VCaP (cell line): ENCODE data around the gene PAPPA.

Experiments
- H3K27ac ChIP-seq: fragments of 450-650 bp; 2 replicates; pipeline ENCODE4 v1.5.1; 2017
- CTCF ChIP-seq: fragments of 450-650 bp; conservative IDR thresholded peaks from 2 replicates; pipeline ENCODE4 v1.5.1; 2017; ENCODE audit warnings: mild to moderate bottlenecking, moderate library complexity

PAPPA gene

GRCh38 chr9:116133163-116133562 lies 20.4 kb upstream of the PAPPA start:
- H3K27ac ChIP-seq: no peak overlapping the region
- no peak for TF ChIP-seq CTCF

DNA sequence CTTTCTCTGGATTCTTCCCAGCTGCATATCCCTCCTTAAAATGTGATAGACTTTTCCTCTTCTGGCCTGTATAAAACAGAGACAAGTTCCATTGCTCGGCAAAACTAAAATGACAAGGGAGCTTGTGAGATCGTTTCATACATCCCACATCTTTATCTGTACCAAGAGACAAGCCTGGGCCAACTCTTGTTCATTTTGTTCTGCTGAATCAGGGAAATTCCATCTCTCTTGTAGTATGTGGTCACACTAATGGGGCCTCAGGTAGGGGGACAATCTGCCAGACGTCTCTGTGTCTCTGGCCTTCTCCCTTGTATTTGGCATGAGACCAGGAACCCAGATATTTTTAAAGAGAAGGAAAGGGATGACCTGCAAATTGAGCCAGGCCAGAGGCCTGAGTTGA lies 18.6 kb upstream of the PAPPA start:
- no peak for TF ChIP-seq CTCF
- H3K27ac ChIP-seq: no peak overlapping the region

DNA sequence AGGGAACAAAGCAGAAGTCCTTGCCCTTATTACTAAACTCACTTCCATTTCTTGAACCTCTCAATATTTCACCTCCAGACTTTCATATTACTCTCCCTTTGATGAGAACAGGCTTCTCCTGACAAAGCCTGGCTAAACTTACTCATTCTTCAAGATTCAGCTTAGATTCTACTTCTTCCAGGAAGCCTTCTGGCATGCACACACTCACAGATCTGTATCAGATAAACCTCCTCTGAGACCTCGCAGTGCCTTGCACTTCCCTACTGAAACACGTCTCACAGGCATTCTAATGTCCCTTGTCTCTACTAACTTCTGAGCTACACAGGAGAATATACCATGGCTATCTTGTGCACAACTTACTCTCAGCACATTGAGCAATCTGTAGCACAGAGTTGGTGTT lies 16.6 kb upstream of the PAPPA start:
- no peak for TF ChIP-seq CTCF
- H3K27ac ChIP-seq: no peak overlapping the region

DNA sequence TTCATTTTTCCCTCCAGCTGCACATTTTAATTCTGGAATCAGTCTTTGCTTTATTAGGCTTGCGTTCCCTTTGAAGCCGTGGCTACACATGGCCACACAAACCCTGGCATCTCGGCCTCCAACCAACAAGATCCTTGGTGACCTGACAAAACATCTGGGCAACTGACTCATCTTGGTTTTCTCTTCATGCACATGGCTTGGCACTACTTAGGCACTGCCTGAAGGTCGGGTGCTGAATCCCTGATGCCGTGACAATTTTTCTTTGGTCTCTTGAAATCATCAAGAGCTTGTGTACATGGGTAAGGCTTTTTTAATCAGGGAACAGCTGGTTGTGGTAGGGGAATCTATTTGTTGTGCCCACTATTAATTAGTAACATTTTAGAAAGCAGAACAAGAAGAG lies 16.0 kb upstream of the PAPPA start:
- no peak for TF ChIP-seq CTCF
- no peak overlapping the region for H3K27ac ChIP-seq

- TF ChIP-seq CTCF: no peak
- no peak overlapping the region for H3K27ac ChIP-seq
Measured at GRCh38 chr9:116141864-116142561, 11.6 kb upstream of the PAPPA start.

- H3K27ac ChIP-seq: no peak overlapping the region
- TF ChIP-seq CTCF: no peak
Measured at GRCh38 chr9:116142706-116143492, 10.7 kb upstream of the PAPPA start.

DNA sequence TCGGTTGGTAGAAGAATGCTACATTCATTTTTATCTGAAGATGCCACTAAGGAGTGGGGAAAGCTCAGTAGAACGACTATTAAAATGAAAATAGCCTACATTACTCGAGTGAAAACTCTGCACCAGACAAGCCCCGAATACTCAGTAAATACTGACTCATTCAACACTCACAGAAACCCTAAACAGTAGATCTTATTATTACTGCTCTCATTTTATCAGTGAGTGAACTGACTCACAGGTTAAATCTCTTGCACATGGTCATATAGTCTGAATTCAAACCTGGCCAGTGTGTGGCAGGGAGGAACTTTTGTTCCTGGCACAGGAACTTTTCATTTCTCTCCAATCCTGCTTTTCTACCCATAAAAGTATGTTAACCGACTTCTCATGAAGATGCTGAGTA lies 9.6 kb upstream of the PAPPA start:
- TF ChIP-seq CTCF: no peak
- no peak overlapping the region for H3K27ac ChIP-seq
